Activated CD4-positive, alpha-beta T cell treated with anti-CD3 and anti-CD28 coated beads, Interleukin-2, Interleukin-4, amounts not matched to agents 100 ng/mL and 50 ng/mL, durations not matched to agents 16 hours and 8 hours (primary cell): ENCODE results near the gene UPF3B.
A peak's percentile ranks its signal among the peaks of the same experiment; 100 is the strongest.
"Not testable (repeated sequence)": the region's sequence is repeated elsewhere in the genome, so short reads cannot be mapped to it uniquely, and the experiment has no call there.

Experiments used
- DNase-seq: peaks from one replicate; pipeline ENCODE4 v3.0.0-alpha.2; 2020; ENCODE audit warnings: low spot score

UPF3B gene, protein sequence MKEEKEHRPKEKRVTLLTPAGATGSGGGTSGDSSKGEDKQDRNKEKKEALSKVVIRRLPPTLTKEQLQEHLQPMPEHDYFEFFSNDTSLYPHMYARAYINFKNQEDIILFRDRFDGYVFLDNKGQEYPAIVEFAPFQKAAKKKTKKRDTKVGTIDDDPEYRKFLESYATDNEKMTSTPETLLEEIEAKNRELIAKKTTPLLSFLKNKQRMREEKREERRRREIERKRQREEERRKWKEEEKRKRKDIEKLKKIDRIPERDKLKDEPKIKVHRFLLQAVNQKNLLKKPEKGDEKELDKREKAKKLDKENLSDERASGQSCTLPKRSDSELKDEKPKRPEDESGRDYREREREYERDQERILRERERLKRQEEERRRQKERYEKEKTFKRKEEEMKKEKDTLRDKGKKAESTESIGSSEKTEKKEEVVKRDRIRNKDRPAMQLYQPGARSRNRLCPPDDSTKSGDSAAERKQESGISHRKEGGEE

DNA sequence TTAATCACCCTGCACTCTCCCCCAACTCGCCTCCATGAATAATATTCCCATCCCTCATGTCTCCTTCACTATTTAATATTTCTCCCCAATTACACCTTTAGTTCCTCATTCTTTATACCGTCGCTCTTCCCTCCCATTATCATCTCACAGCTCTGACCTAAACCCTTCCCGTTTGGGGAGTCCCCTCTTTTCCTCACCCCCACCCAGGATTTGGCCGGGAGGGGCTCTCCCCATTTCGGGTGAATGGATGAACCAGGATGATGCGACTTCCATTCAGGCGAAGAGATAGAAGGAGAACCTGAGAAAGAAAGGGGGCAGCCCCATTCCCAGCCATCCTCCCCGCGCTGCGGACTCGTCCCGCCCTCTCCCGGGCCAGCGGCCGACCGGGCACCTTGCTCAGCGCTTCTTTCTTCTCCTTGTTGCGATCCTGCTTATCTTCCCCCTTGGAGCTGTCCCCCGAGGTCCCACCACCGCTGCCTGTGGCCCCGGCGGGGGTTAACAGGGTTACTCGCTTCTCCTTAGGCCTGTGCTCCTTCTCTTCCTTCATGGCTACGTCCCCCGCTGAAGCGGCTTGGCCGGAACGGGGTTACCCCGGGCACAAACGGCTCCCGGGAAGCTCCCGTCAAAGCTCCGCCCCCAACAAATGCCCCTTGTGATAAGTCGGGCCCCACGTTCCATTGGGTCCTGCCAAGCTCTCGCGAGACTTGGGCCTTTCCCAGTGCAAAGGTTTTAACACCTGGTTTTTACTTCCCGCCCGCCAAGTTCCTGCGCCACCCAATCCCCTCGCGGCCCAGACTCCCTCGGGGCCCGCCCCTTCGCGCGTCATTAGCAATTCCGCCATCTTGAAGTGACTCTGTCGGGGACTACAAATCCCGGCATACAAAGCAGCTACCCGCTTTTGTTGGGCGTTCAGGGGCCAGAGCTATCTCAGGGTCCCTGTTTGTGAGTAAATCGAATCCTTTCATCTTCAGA is at the start of gene UPF3B:
Gene UPF3B, minus strand, starts transcription at position 582 of the 972 bp plus-strand sequence. Its CDS starts 35 bp downstream, at position 547.
- peak; percentile 94 for DNase-seq

DNA sequence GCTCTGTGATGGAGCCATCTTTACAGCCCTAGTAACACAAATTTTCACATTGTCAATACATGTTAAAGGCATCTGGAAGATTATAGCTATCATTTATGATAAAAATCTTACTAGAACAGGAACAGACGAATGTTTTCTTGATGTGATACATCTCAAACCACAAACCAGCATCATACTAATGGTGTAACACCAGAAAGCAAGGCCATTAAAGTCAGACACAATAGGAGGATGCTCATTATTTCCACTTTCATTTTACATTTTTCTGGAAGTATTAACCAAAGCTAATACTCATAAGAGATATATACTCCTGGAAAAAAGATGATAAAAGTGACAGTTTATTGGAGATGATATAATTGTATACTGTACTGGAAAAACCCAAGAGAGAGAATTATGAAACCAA is 48.2 kb upstream of the UPF3B start:
- DNase-seq, result no peak

DNA sequence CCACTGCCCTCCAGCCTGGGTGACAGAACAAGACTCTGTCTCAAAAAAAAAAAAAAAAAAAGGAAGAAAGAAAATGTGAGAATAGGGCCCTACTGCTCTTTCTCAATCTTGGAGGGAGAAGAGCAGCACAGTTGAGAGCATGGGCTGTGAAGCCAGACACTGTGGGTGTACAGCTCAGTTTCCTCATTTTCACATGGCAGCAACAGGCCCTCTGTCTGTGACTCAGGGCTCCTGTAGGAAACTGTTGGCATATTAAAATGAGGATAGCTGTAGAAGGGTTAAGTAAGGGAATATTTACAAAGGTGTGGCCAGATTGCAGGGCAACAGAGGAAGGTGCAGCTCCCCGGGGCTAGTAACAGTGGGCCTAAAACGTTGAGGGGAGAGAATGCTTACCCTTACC is 46.4 kb upstream of the UPF3B start:
- DNase-seq, result no peak

DNA sequence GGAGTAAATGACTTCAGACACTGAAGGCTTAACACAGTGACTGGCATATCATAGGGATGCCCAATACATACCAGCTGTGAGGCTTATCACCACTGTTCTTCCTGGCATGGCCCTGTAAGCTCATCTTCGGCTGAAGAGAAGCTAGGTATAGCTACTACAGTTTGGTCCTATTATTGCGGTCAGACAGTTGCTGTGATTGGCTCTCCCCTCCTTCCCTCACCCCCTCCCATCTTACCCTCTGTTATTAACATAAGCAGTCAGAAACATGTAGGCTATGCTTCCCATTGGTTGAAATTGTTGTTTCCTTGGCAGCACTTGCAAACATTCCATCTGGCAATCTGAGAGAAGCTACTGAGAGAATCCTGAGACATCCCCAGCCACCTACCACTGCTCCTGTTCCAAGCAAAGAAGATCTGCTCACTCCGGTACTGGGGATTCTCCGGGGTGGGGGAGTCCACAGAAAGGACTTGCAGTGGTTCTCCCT is 43.1 kb upstream of the UPF3B start, which contains the start of gene AKAP14:
Gene AKAP14, plus strand, starts transcription at position 51 of the 484 bp plus-strand sequence. CDS start 7,331 bp downstream, outside the sequence.
- DNase-seq, result no peak

DNA sequence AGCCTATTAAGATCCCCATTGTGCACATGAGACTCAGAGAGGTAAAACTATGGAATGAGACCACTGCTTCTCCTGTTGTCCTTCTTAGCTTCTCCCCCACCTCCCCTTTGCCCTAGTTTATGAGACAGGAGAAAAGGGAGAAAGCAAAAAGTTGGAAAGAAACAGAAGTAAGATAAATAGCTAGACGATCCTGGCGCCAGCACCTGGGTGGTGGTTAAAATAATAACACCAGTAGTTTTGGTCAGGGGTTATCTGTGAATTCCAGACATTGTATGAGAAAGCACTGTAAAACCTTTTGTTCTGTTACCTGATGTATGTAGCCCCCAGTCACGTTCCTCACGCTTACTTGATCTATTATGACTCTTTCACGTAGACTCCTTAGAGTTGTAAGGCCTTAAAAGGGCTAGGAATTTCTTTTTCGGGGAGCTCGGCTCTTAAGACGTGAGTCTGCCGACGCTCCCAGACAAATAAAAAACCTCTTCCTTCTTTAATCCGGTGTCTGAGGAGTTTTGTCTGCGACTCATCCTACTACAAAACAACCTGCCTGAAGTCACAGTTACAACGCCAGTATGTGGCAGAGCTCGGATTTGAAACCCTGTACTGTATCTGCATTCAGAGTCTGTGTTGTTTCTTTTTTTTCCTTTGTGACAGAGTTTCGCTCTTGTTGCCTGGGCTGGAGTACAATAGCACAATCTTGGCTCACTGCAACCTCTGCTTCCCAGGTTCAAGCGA is 39.4 kb upstream of the UPF3B start:
- not testable (repeated sequence) for DNase-seq

DNA sequence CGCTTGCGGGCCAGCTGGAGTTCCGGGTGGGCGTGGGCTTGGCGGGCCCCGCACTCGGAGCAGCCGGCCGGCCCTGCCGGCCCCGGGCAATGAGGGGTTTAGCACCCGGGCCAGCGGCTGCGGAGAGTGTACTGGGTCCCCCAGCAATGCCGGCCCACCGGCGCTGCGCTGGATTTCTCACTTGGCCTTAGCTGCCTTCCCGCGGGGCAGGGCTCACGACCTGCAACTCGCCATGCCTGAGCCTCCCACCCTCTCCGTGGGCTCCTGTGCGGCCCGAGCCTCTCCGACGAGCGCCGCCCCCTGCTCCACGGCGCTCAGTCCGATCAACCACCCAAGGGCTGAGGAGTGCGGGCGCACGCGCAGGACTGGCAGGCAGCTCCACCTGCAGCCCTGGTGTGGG is 37.9 kb upstream of the UPF3B start:
- DNase-seq, result not testable (repeated sequence)

DNA sequence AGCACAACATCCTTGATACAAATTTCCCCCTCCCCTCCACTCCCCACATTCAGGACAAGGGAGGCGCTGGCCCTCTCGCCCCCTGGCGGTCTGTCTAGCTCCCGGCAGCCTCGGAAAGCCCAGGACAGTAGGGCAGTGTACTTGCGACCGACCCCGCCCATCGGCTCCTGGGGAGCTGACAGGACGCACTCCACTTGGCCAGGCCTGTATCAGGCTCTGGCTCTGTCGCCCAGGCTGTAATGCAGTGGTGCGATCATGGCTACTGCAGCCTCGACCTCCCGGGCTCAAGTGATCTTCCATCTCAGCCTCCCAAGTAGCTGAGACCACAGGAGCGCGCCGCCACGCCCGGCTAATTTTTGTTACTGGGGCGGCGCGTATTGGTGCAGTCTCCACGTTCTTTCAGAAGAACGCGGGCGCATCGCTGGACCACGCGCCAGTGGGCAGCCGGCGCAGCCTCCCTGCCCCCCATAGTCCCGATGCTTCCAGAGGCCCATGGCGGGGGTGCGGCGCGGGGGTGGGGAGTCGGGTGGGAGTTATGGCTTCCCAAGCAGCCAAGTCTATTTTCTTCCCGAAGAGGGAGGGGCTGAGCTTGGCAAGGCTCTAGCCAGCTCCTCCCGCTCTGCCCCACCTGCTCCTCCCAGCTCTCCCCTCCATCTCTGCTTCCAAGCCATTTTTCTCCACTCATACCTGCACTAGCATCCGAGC is 35.1 kb upstream of the UPF3B start:
- DNase-seq, result peak; percentile 61

DNA sequence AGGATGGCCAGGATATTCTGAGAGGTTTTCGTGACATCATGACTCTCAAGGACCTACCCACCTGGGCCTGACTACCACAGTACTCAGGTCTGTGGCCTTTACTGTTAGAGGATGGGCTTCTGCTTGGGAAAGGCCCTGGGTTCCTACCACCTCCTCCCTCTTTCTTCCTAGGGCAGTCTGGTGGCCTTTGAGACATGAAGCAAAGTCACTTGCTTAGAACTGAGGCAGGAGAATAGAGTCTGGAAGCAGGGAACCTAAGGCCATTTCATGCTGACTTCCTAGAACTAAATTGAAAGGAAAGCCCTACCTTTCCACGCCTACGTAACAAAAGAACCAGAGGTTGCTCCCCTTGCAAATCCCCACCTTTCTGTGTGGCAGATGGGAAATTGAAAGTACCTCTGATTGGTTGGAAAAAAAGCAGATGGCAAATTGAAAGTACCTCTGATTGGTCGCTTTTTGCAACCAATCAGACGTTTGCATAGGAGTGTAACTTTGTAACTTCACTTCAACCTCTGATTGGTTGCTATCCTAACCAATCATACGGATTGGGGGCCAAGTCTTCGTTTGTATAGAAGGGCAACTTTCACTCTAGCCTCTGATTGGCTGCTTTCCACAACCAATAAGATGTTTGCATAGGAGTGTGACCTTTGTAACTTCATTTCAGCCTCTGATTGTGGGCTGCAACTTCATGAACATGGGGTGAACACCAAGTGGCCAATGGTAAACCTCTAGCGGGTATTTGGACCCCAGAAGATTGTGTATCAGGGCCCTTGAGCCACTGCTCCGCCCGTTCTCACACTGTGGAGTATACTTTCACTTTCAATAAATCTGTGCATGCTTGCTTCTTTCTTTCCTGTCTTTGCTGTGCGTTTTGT is 33.0 kb upstream of the UPF3B start:
- peak; percentile 39 for DNase-seq

DNA sequence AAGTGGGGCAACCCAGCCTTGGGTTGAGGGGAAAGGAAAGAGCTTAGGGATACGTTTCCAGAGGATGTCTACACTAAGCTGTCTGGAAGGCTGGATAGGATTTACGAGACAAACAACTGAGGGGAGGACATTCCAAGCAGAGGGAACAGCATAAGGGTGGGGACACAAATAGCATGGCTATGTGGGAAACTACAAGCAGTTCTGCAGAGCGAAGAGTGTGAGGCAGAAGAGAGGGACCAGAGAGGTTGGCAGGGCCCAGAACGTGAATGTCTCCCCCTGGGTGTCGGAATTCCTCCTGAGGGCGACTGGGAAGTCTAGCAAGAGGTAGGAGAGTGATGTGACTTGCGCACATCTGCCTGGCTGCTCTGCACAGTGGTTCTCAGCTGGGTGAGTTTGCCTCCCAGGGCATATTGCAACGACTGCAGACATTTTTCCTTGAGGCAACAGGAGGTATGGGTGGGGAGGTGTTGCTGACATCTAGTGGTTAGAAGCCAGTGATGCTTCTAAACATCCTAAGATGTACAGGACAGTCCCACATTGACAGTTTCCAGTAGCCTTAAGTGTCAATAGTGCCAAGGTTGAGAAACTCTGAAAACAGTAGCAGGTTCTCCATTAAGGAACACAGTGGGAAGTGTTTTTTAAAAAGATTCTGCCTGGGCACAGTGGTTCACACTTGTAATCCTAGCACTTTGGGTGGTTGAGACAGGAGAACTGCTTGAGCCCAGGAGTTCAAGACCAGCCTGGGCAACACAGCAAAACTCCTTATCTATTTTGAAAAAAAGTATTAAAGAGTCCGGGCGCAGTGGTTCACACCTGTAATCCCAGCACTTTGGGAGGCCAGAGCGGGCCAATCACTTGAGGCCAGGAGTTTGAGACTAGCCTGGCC is 28.0 kb upstream of the UPF3B start:
- peak; percentile 56 for DNase-seq

DNA sequence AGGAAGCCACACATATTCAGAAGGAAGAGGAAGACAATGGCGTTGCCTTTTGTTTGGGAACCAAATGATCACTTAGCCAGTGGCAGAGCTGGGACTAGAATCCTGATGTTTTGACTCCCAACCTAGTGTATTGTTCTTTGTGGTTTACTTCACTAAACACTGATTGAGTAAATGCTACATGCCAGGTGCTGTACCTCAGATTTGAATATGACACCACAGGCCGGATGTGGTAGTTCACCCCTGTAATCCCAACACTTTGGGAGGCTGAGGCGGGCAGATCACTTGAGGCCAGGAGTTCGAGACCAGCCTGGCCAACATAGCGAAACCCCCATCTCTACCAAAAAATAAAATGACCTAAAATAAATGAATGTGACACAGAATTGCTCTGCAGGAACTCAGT is 27.3 kb upstream of the UPF3B start:
- DNase-seq, result no peak

DNA sequence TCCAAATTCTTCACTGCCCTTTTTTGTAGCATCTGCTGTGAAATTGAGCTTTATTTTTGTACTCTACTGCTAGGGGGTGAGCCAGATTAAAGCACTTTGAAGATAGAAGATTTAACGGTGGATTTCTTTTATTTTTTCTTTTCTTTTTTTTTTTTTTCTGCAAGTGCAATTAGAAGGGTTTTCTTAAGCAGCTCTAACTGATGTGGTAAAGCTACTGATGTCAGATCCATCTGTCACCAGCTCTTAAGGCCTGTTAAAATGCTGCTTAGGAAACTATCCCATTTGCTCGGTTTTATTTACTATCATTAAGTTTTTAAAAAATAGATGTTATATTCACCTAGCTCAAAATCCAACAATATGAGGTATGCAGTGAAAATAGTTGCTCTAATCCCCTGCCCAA is 26.0 kb upstream of the UPF3B start:
- DNase-seq, result no peak

DNA sequence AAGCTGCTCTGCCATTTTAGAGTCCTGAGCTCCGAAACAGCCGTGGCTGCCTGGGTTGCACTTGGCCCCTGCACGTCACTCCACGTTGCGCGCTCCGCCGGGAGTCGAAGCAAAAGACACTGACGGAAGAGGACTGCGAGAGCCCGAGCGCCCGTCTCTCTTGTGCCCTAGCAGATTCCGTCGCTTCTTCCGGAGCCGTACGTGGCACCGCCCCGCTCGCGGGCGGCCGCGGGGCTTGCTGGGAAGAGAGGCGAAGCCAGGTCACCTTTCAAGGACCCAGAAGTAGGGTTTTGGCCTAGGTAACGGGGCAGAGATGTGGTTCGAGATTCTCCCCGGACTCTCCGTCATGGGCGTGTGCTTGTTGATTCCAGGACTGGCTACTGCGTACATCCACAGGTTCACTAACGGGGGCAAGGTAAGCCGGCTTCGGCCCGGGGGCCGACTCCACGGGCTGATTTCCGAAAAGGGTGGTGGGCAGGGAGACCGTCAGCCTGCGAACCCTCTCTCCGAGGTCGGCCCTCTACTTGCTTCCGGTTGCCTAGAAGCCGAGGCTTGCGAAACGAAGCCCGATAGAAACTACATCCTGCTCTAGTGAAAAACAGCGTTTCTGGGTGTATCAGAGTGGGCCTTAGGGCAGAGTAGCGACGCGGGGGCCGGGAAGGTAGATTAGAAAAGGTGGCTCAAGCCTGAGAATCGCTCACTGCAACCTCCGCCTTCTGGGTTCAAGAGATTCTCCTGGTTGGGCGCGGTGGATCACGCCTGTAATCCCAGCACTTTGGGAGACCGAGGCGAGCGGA is 19.0 kb upstream of the UPF3B start, which contains the start of the genes NDUFA1 and RNF113A:
Gene NDUFA1, plus strand, starts transcription at position 234 of the 797 bp plus-strand sequence. Its CDS starts 80 bp downstream, at position 314.
Gene RNF113A, minus strand, starts transcription at position 135 of the 797 bp plus-strand sequence. Its CDS starts 120 bp downstream, at position 15.
- DNase-seq, result peak; percentile 90

DNA sequence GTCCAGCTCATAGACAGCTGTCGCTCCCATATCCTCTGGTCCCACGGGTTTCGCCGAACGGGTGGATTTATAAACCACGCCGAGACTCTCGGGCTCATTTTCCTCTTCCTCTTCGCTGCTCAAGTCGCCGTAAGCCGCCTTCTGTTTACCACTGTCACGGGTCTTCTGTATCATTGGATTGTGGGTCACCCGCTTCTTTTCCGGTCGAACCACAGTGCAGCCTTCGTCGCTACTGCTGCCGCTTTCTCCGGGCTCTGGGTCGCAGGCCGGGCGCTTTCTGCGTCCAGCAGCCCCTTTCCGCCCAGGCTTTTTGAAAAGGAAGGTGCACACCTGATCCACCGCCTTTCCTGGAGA is 18.5 kb upstream of the UPF3B start:
- no peak for DNase-seq

DNA sequence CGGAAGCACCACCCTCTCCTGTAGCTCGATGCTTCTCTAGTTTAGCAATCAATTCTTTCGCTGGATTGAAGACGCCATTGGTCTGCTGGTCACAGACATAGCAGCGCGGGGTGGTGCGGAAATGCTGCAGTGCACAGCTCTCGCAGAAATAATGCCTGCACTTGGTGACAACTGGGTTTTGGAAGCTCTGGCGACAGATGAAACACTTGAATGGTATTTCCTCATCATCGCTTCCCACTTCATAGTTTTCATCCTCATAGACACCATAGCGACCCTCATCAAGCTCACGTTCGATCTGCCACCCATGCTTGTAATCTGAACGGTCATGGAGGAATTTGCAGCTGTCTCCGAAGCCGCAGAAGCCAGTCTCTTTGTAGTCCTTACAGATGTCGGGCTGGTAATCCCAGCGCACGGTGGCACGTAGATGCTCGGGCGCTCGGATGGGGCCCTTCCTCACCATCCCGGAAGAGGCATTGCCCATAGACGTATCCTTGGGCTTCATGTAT is 17.9 kb upstream of the UPF3B start:
- peak; percentile 28 for DNase-seq

DNA sequence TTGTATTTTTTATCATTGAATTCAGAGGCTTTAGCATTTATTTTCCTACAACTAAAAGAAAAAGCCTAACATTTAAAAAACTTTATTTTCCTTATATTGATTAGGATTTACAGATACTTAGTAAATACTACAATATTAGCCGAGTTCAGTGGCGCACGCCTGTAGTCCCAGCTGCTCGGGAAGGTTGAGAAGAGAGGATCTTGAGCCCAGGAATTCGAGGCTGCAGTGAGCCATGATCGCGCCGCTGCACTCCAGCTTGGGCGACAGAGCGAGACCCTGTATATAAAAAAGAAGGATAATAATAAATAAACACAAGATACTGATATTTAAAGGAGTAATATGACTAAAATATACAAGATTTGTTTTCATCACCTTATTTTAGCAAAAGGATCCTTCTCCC is 681 bp upstream of the UPF3B start:
- DNase-seq, result no peak

DNA sequence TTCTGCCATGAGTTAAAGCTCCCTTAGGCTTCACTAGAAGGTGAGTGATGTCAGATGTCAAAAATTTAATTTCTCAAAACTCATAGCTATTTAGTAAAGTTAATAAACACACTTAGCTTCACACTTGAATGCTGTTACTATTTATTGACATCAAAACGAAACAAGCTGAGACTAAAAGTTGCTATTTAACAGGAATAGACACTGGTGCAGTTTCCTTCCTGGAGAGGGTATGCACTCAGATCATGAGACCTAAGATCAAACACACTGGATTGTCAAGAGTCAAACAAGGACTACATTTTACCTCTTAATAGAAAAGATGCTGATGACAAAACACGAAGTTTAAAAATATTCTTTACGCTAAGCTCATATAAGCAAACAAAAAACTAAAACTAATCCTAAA is 18.9 kb downstream of the UPF3B start:
- DNase-seq, result no peak

DNA sequence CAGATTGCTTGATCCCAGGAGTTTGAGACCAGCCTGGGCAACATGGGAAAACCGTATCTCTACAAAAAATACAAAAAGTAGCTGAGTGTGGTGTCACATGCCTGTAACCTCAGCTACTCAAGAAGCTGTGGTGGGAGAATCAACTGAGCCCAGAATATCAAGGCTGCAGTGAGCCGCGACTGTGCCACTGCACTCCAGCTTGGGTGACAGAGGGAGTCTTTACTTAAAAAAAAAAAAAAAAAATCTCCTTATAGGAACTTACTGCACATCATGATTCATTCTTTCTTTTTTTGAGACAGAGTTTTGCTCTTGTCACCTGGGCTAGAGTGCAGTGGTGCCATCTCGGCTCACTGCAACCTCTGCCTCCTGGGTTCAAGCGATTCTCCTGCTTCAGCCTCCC is 24.3 kb downstream of the UPF3B start:
- no peak for DNase-seq
